Loucy (cell line): ENCODE measurements around the gene TNFRSF11A.

Experiments
- H2AFZ ChIP-seq: fragments of 200-600 bp; sonication (generic); 2 replicates; pipeline ENCODE4 v1.6.0; 2016; ENCODE audit warnings: antibody characterized with exemption, mild to moderate bottlenecking, low read length, moderate library complexity
- H3F3A ChIP-seq: fragments of 200-600 bp; 2 replicates; pipeline ENCODE4 v1.6.0; 2016; ENCODE audit warnings: antibody characterized with exemption, low read depth, mild to moderate bottlenecking
- H3K27me3 ChIP-seq: fragments of 200-600 bp; sonication (generic); 2 replicates; pipeline ENCODE4 v1.6.1; 2014; ENCODE audit warnings: low read length, mild to moderate bottlenecking; ENCODE audit not compliant: insufficient read depth, poor library complexity, severe bottlenecking
- H3K36me3 ChIP-seq: fragments of 200-600 bp; sonication (generic); 2 replicates; pipeline ENCODE4 v1.6.1; 2016; ENCODE audit warnings: low read length; ENCODE audit not compliant: insufficient read depth
- H3K4me1 ChIP-seq: fragments of 200-600 bp; sonication (generic); 2 replicates; pipeline ENCODE4 v1.5.1; 2014; ENCODE audit warnings: low read length, mild to moderate bottlenecking; ENCODE audit not compliant: insufficient read depth, poor library complexity, severe bottlenecking
- H3K4me2 ChIP-seq: fragments of 200-600 bp; sonication (generic); 2 replicates; pipeline ENCODE4 v1.6.0; 2014; ENCODE audit warnings: antibody characterized with exemption, low read length, low read depth, mild to moderate bottlenecking; ENCODE audit not compliant: poor library complexity, severe bottlenecking
- H3K4me3 ChIP-seq: fragments of 200-600 bp; sonication (generic); 2 replicates; pipeline ENCODE4 v1.5.1; 2014; ENCODE audit warnings: low read length, mild to moderate bottlenecking, mixed read lengths; ENCODE audit not compliant: poor library complexity, severe bottlenecking
- H3K79me2 ChIP-seq: fragments of 200-600 bp; sonication (generic); 2 replicates; pipeline ENCODE4 v1.6.1; 2014; ENCODE audit warnings: low read length; ENCODE audit not compliant: insufficient read depth
- H3K9ac ChIP-seq: fragments of 200-600 bp; sonication (generic); 2 replicates; pipeline ENCODE4 v1.6.0; 2014; ENCODE audit warnings: mild to moderate bottlenecking, low read depth, low read length, moderate library complexity; ENCODE audit not compliant: poor library complexity, severe bottlenecking
- H3K9me2 ChIP-seq: fragments of 200-600 bp; sonication (generic); replicated peaks from 2 replicates; pipeline ENCODE4 v1.6.1; 2016; ENCODE audit warnings: low read depth, low read length, mixed read lengths
- H3K9me3 ChIP-seq: fragments of 200-600 bp; sonication (generic); 2 replicates; pipeline ENCODE4 v1.6.1; 2014; ENCODE audit warnings: mild to moderate bottlenecking, antibody characterized with exemption, low read length, low read depth; ENCODE audit not compliant: insufficient read depth
- H4K20me1 ChIP-seq: fragments of 200-600 bp; sonication (generic); 2 replicates; pipeline ENCODE4 v1.6.0; 2014; ENCODE audit warnings: antibody characterized with exemption, low read length, mild to moderate bottlenecking; ENCODE audit not compliant: insufficient read depth, poor library complexity, severe bottlenecking
- CTCF ChIP-seq: fragments of 200-600 bp; sonication (generic); conservative IDR thresholded peaks from 2 replicates; pipeline ENCODE4 v1.5.1; 2014; ENCODE audit warnings: mild to moderate bottlenecking, antibody characterized with exemption, low read length
- EZH2phosphoT487 ChIP-seq: fragments of 200-600 bp; IDR thresholded peaks from 2 replicates; pipeline ENCODE4 v1.6.1; 2018; ENCODE audit warnings: antibody characterized with exemption, mild to moderate bottlenecking, moderate library complexity, borderline replicate concordance

The TNFRSF11A gene

GRCh38 chr18:62399276-62399675, 74.2 kb downstream of the TNFRSF11A start:
- no peaks in the 10 kb centered on the region for H4K20me1 ChIP-seq
- TF ChIP-seq EZH2phosphoT487 = no peak
- TF ChIP-seq CTCF = no peak
- H3K4me3 ChIP-seq = no peak overlapping the region
- no peaks in the 10 kb centered on the region for H3K27me3 ChIP-seq
- peaks cover 6% of the 10 kb centered on the region for H3K4me1 ChIP-seq
- H2AFZ ChIP-seq = peak overlapping the region; percentile 15; the same call in 1 of the 2 replicates
- H3K79me2 ChIP-seq = no peaks in the 10 kb centered on the region
- H3K9me2 ChIP-seq = no peaks in the 10 kb centered on the region
- no peaks in the 10 kb centered on the region for H3K36me3 ChIP-seq
- H3K4me2 ChIP-seq = no peak overlapping the region
- no peak overlapping the region for H3K9ac ChIP-seq
- no peaks in the 10 kb centered on the region for H3K9me3 ChIP-seq
- H3F3A ChIP-seq = no peaks in the 10 kb centered on the region

- no peak overlapping the region for H3K4me2 ChIP-seq
- H2AFZ ChIP-seq = peak overlapping the region; percentile 36; the same call in 1 of the 2 replicates
These were observed 74.7 kb downstream of the TNFRSF11A start for GRCh38 chr18:62399781-62400308.

GRCh38 chr18:62400916-62401315, 75.8 kb downstream of the TNFRSF11A start:
- no peak overlapping the region for H3K4me3 ChIP-seq
- no peaks in the 10 kb centered on the region for H4K20me1 ChIP-seq
- H3K9me2 ChIP-seq = no peaks in the 10 kb centered on the region
- H3F3A ChIP-seq = no peaks in the 10 kb centered on the region
- no peaks in the 10 kb centered on the region for H3K79me2 ChIP-seq
- H3K4me2 ChIP-seq = no peak overlapping the region
- H3K27me3 ChIP-seq = no peaks in the 10 kb centered on the region
- peaks cover 6% of the 10 kb centered on the region for H3K4me1 ChIP-seq
- no peaks in the 10 kb centered on the region for H3K36me3 ChIP-seq
- H3K9me3 ChIP-seq = no peaks in the 10 kb centered on the region
- TF ChIP-seq EZH2phosphoT487 (no peak), CTCF (no peak)
- H3K9ac ChIP-seq = no peak overlapping the region
- no peak overlapping the region for H2AFZ ChIP-seq

More at GRCh38 chr18:62399781-62400308, 74.7 kb downstream of the TNFRSF11A start:
- H4K20me1 ChIP-seq = no peaks in the 10 kb centered on the region
- peaks cover 6% of the 10 kb centered on the region for H3K4me1 ChIP-seq
- TF ChIP-seq EZH2phosphoT487 (no peak), CTCF (peak; percentile 41; the same call in 1 of the 2 replicates)
- H3K9me2 ChIP-seq = no peaks in the 10 kb centered on the region
- no peaks in the 10 kb centered on the region for H3F3A ChIP-seq
- H3K9me3 ChIP-seq = no peaks in the 10 kb centered on the region
- H3K79me2 ChIP-seq = no peaks in the 10 kb centered on the region
- no peaks in the 10 kb centered on the region for H3K27me3 ChIP-seq
- H3K9ac ChIP-seq = no peak overlapping the region
- no peak overlapping the region for H3K4me3 ChIP-seq
- no peaks in the 10 kb centered on the region for H3K36me3 ChIP-seq
